Fibroblast of the conjunctiva (primary cell): ENCODE measurements around the gene MTHFSD.
A peak's percentile ranks its signal among the peaks of the same experiment; 100 is the strongest.

Experiments used
- DNase-seq: peaks from one replicate; pipeline ENCODE4 v3.0.0-alpha.2; 2010; ENCODE audit warnings: low read depth

The MTHFSD gene

DNA sequence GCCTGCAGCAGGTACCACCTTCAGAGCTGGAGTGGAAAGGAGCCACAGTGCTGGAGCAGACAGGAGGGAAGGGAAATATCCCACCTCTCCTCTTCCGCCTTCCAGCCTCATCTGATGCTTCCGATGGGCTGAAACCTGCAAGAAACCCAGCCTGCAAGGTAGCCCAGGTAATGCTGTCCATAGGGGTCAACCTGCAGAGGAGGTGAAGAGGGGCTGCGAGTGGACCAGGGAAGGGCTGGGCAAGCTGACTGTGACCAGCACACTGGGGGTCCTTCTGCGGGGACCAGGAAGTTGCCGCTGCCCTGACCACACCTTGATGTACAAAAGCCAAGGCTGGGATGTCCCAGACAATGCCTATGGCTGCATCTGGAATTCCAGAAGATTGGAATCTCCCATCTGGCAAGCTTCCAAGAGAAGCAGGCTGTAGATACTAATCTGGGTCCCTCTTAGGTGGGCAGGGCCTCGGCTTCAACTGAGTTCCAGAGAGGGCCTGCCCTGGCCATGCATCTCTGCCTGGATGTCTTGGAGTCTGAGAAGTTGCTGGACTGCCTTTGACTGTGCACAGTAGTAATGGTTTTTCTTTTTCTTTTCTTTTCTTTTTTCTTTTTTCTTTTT, 29.1 kb upstream of the MTHFSD start:
- no peak for DNase-seq

DNA sequence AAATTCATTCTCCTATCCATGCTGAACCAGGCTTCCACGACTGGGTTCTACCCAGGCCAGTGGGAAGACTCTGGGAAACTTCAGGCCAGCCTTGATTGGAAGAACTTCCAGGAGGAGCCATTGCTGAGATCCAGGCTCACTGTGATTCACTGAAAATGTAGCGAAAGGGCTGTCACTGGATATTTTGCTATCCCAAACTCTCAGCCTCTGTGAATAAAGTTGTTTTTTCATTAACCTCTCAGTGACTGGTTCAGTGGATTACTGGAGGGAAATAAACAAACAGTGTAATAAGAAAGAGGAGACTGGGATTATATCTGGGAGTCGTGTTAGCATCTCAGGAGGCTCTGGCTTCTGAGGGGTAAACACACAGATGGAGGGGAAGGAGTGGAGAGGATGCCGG, 26.4 kb upstream of the MTHFSD start:
- DNase-seq = no peak

DNA sequence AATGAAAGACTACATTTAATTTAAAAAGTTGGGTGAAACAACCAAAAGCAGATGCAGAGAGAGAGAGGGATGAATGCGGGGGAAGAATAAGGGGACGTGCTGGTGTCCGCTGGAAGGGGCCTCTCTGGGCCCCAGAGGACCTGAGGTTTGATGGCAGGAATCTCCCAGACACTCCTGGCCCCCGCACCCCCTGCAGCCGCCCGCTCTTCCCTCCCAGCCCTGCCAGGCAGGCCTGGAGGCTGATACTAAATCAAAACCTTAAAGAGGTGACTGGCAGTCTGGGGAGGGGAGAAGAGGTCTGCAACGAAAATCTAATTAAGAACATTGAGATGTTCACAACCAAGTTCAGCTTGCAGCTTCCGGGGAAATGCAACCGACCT, 25.7 kb upstream of the MTHFSD start:
- DNase-seq = no peak

DNA sequence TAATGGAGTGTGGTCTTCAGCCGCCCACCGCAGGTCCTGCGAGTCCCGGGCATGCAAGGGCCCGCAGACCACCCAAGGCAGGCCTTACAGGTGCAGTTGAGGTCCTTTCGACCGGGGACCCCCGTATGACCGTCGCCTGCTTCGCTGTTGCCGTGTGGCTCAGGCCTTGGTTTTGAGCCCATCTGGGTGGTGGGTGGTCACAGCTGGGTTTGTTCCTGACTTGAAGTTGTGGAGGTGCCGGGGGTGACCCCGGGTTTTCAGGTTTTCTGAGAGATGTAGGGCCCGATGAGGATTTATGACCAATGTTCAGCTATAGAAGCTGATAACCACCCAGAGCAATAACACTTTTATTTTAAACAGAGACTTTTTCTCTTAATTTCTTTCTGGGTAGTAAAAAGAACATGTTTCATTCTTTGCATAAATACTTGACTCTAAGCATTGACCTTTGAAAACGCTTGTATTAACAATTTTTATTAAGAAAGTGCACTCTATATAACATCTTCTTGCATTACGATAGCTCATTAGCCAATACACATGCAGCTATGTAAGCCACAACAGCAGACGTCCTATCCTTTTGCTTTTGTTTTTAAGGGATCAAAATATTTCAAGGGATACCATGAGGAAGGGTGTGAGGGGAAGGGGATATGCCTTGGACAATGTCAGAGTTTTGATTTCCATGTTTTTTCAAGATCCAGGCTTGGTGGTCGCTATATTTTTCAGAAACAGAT, 25.2 kb upstream of the MTHFSD start:
- DNase-seq = no peak

DNA sequence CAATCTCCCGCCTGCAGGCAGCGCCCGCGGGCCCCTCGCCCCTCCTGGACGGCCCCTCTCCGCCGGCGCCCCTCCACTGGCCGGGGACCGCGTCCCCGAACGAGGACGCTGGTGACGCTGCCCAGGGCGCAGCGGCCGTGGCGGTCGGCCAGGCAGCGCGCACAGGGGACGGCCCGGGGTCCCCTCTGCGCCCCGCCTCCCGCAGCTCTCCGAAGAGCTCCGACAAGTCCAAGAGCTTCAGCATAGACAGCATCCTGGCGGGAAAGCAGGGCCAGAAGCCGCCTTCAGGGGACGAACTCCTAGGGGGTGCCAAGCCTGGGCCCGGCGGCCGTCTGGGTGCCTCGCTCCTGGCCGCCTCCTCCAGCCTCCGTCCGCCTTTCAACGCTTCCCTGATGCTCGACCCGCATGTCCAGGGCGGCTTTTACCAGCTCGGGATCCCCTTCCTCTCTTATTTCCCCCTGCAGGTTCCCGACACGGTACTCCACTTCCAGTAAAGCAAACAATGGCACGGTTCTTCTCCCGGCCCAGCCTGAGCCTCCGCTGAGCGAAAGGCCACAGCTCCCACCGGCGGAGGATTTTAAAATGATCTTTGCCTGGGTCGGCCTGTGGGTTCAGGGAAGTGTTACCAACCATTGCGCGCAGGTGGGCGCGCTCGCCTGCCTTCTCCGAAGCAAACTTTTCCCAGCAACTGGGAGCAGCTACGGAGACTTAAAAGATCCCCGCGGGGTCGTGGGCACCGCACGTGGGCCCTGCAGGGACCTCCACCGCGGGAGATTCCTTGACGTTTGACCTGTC, 24.4 kb upstream of the MTHFSD start:
- no peak for DNase-seq

DNA sequence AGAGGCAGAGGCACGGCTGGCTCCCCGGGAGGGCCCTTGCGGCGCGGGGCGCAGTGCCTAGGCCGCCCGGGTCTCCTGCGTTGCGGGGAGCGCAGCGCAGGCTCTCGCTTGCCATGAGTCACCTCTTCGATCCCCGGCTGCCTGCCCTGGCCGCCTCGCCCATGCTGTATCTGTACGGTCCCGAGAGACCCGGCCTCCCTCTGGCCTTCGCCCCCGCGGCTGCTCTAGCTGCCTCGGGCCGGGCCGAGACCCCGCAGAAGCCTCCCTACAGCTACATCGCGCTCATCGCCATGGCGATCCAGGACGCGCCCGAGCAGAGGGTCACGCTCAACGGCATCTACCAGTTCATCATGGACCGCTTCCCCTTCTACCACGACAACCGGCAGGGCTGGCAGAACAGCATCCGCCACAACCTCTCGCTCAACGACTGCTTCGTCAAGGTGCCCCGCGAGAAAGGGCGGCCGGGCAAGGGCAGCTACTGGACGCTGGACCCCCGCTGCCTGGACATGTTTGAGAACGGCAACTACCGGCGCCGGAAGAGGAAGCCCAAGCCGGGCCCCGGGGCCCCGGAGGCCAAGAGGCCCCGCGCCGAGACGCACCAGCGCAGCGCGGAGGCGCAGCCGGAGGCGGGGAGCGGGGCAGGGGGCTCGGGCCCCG, 23.7 kb upstream of the MTHFSD start:
- DNase-seq = no peak

DNA sequence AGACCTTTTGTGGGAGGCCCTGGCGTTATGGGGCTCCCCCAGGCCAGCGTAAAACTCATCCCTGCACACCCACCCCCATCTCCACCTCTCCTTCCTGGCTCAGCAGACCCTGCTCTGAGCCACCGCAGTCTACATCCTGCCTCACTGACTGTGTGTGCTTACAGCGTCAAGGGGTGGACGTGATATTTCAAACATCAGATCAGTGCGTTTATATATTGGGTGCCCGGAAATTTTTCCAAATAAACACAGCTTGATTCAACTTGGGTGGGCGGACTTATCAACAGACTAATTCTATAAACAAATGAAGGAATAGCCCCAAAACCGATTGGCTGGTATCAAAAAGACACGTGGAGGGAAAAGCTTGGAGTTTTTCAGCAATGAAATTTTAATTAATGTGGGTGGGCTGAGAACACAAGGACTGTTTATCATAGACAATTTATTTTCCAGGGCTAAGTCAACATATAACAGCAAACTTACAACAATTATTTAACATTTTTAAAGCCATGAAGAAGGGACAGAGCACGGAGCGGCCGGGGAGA, 23.1 kb upstream of the MTHFSD start, which contains the start of gene FOXL1:
FOXL1 (plus strand) TSS at position 489 of the 539 bp plus-strand sequence. CDS start 175 bp downstream, outside the sequence.
- DNase-seq = no peak

DNA sequence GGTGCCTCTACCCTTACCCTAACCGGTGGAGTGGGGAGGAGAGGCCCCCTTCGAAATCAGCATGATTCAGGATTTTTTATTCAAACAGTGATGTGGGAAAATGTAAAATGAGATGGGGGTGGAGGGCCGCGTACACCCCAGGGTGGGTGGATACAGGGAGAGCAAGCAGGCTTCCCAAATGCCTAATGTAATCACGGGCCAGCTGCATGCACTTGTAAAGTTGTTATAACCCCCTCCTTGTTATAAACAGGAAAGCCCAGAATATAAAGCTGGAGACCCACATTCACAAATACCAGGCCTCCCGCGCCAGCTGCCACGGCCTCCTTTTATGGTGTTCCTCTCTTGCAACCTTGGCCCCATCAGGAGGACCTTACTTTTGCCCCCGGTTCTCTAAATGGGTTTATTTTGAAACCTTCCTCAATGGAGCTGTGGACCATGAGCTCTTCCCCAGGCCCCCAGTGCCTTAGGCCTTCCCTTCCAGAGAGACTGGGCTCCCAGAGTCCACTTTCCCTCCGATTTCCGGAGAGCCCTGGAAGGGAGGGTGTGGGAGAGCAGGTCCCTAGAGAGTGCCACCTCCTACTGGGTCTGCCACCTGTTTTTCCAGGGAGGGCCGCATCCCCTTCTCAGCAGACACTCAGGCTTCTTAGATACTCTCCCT, 22.4 kb upstream of the MTHFSD start:
- no peak for DNase-seq

DNA sequence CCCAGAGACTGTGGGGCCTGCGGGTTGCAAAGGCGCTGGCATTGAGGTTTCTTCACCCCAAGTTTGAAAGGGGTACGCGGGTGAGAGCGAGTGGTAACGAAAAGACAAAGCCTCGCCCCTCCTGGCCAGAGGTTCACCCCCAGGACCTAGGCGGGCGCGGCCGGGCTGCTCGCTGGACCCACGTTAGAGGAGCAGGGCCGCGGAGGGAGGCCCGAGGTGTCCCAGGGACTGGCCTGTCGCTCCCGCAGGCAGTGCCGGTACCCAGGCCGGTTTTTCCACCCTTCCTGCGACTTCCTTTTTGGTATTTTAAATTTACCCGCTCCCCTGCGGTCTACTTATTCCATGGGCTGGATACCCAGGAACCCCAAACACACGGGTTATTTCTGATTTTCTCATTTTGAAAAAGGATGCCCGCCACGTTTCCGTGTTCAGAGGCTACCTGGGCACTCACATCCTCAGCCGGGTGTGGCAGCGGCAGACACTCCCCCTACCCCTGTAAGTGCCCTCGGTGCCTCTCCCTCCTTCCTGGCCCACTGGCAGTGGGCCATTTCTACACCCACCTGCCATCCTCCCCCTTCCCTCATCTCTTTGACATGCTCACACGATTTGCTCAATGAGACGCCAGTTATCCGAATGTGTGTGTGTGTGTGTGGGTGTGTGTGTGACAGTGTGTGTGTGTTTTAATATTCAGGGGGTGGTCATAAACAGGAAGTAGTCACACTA, 21.7 kb upstream of the MTHFSD start:
- DNase-seq = no peak

DNA sequence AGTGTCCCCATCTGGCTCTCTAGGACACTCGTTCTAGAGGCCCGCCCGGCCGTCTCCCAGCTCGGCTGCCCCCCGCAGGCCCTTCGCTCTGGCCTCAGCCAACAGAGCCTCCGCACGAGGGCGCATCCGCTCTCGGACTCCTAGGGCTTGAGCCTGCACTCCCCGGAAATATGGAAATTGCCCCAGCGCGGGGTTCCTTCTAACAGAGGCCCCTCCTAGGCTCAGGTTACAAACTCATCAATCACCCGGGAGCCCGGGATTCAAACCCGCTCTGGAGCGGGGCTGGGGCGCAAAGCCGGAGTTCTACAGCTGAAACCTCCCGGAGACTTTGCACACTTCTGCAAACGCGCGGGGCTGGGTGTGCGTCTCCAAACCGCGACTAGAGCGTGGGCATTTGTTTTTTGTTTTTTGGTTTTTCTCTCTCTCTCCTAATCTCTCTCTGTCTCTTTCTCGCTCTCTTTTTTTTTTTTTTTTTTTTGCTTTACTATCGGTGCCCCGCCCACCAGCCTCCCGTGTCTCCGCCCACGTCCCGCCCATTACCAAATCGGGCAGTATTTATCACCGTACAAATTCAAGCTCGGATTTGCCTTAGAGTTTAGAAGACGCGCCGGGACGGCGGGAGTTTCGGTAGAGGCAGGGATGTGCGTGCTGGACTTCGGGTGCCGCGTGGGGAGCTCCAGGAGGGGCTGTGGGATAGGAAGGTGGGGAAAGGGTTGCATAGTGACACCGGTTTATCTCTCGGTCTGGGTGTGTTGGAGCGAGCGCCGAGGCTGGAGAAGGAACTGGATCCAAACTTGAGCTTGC, 20.9 kb upstream of the MTHFSD start:
- DNase-seq = peak; percentile 90

DNA sequence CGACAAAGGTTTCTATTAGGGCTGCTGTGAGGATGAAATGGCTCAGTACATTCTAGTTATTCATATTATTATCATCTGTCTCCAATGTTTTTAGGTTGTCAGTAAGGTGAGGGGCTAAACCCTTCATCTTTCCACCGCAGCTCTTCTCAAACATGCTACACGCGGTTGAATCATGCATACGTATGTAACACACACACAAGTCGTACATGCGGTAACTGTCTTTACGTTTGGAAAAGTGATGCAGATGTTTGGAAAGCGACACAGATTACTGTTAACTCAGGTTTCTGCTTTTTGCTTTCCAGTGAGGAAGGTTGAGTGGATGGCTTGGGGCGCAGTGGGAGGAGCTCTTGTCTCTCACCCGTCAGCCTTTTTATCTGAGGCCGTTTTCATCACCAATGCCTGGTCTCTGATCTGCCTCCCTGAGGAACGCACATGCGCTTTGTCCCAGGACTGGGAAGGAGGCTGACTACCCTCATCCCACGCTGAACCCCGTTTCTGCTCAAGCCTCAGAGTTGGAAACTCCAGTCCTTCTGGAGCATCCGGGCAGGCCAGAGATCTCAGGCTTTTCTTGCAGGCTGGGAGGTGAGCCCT, 20.2 kb upstream of the MTHFSD start:
- no peak for DNase-seq

DNA sequence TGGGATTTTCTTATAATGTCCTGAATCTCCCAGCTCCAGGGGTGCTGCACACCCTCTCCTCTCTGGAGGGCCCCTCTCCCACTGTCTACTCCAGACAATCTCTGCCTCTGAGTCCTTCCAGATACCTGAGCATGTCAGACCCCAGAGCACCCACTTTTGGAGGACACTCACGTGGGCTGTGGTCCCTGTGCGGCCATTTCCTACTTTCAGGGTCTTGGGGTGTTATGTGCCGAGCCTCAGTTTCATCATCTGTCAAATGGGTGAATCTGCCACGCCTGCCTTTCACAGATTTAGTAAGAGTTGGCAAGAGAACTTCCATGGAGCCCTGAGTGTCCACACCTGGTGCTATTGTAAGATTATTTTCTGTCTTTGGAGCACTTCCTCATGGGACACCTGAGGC, 19.6 kb upstream of the MTHFSD start:
- no peak for DNase-seq

DNA sequence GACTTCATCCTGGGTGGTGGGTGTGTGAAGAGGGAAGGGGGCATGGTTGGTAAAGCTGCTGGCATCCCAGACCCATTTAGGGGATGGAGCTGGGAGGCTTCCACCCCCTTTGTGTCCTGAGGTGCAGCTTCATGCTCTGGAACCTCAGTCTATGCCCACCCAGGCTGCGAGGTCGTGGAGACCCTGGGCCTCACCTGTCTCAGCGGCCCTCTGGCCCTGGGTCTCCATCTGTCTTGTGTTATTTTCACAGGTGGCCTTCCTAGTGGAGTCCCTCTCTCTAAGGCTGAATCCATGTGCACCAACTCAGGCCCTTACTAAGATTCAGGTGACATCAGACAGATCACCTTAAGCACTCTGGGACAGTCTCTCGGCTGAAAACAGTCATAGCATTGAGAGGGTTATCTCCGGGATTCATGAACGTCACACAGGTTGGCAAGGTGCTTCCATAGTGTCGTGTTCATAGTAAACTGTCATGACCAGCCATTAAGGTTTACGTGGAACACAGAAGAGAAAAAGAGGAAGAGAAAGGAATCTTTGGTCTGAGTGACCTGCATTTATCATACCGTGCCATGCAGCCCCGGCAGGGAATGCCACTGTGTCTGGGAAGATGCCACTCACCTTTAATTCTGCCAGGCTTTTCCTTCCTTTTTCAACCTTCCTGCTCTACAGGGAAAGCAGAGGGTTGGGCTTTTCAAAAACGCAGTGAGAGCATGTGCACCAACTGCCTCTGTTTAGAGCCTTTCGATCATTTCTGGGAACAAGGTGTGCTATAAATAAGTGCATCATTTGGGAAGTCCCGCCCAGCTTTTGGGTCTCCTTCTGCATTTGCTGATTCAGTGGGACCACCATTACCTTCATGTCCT, 18.8 kb upstream of the MTHFSD start:
- no peak for DNase-seq

DNA sequence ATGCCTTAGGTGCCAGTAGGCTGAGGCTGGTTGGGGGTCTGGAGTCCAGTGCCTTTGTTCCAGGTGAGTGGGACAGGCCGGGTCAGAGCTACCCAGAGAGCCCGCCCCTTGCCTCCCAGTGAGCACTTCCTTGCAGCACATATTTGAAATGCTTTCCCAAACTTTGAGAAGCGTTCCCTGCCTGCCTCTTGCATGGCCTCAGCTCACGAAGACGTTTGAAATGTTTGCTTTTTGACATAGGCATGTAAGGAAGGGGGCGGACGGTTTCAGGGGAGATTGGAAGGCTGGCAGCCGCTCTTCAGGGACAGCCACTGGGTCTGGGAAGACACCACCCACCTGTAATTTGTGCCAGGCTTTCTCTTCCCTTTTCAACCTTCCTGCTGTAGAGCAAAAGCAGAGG, 18.2 kb upstream of the MTHFSD start:
- DNase-seq = no peak

DNA sequence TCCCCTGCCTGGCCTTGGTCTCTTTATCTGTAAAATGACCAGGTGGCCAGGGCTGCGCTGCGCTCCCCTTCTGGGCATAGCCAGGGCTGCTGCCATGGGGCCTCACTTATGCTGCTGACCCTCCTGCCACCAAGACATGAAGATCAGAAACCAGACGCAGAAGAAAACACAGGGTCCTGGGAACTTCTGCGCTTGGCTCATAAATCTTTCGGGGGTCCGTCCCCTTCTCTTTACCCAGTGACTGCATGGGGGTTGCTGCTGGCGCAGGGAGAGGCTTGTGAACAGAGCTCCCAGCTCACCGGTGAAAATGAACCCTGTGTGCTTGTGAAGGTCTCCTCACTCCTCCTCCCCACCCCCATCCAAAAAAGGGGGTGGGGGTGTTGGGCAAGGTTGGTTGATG, 17.6 kb upstream of the MTHFSD start:
- DNase-seq = no peak

DNA sequence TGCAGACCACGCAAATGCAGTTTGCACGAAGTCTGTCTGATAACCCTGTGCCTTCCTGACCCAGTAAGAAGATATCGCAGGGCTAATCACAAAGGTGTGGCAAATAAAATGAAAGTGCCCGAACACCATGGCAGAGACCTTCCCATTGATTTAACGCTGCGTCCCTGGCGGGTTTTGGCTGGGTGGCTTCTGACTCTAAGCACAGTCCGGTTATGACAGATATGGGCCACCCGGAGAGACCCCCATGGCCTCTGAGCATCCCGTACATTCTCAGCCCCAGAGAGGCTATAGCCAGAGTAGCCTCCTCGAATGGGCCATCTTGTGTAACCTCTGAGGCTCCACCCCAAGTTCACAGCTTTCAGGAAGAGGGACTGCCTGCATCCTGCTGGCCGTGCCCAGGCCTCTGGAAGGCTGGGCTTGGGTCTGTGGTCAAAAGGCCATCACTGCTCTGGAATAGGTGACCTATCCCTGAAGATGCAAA, 17.0 kb upstream of the MTHFSD start:
- no peak for DNase-seq

DNA sequence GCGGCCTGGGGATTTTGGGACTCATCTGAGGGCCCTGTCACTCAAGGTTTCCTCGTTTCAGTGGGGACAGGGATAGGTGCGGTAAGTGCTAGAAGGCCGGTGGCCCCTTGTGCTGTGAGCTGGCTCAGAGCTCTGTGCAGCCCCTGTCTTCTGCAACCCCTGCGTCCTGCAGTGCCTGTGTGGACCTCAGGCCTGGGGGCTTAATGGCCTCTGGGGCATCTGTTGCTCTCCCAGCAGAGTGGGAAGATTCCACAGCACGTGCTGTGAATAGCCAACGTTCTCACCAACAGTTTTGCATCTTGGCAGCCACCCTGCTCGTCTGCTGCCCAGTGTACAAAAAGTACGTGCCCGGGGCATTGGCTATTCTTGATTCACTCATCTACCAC, 16.5 kb upstream of the MTHFSD start:
- no peak for DNase-seq
